HCT116 (cell line): ENCODE results near the gene ANKRD60. TPM values are rescaled to one million over a fixed set of nuclear protein-coding genes. Genes with fewer than 3 reads are reported as not detected.

ENCODE experiments used
- ATAC-seq: fragments of 200-7000 bp; cut with Tn5 transposase; 2 replicates; pipeline ENCODE4 v1.9.1; 2020; ENCODE audit warnings: mild to moderate bottlenecking, moderate library complexity
- BruUV-seq: library from RNA; stranded (reverse); fragments of 400-500 nt; replicated peaks from 2 replicates; lab custom pipeline; 2021; lab: Mats Ljungman, UMichigan
- CTCF ChIA-PET: fragments of 300-600 bp; sonication (Branson Sonifier 250); formaldehyde crosslinking; loops from one replicate; lab custom pipeline; 2021; ENCODE audit warnings: antibody characterized with exemption; lab: Charles Lee
- POLR2A ChIA-PET: fragments of 300-600, 350-600 bp; sonication (Branson Sonifier 250); formaldehyde crosslinking; loops from one replicate; lab custom pipeline; 2021; ENCODE audit warnings: antibody characterized with exemption; lab: Charles Lee
- RAD21 ChIA-PET, 2 experiments: fragments of 300-600 bp; sonication (Branson Sonifier 250); formaldehyde crosslinking; loops; one replicate each; lab custom pipeline; 2023; ENCODE audit warnings: low total read pairs in 2 of 2; ENCODE audit not compliant: uncharacterized antibody in 2 of 2, unreplicated experiment in 2 of 2, low non-redundant PET in 1 of 2; lab: Charles Lee
- DNase-seq: peaks from one replicate; pipeline ENCODE4 v3.0.0-alpha.2; 2010; ENCODE audit warnings: low read depth, low spot score
- H2AFZ ChIP-seq: fragments of 200-600 bp; shearing (Covaris generic), sonication (generic); 2 replicates; pipeline ENCODE4 v1.6.1; 2017; ENCODE audit warnings: low read depth, mixed run types, mixed read lengths, antibody characterized with exemption, low read length; ENCODE audit not compliant: poor library complexity, severe bottlenecking
- H3K27ac ChIP-seq: 2 replicates; pipeline ENCODE4 v1.5.1; 2012; ENCODE audit warnings: low read depth, low read length
- H3K27me3 ChIP-seq: fragments of 200-600 bp; sonication (generic); 2 replicates; pipeline ENCODE4 v1.6.1; 2016; ENCODE audit warnings: mixed run types, low read length, mixed read lengths; ENCODE audit not compliant: insufficient read depth
- H3K36me3 ChIP-seq, 2 experiments: fragments of 200-500 bp in 1 of 2; fragments of 200-600 bp in 1 of 2; sonication (Bioruptor generic) in 1 of 2; sonication (generic) in 1 of 2; 2 replicates each; pipeline versions ENCODE4 v1.5.1 to v1.6.1; 2014 to 2016; ENCODE audit warnings: low read length in 2 of 2, inconsistent platforms in 1 of 2, mixed read lengths in 1 of 2, mixed run types in 1 of 2; ENCODE audit not compliant: insufficient read depth in 2 of 2, control insufficient read depth in 1 of 2
- H3K4me1 ChIP-seq, 2 experiments: fragments of 200-600 bp in 1 of 2; sonication (generic) in 1 of 2; 2 replicates each; pipeline versions ENCODE4 v1.5.1 to v1.6.1; 2012 to 2017; ENCODE audit warnings: low read length in 2 of 2, inconsistent platforms in 1 of 2, mild to moderate bottlenecking in 1 of 2, mixed read lengths in 1 of 2, mixed run types in 1 of 2, moderate library complexity in 1 of 2; ENCODE audit not compliant: insufficient read depth in 2 of 2, control insufficient read depth in 1 of 2
- H3K4me2 ChIP-seq: fragments of 200-600 bp; sonication (generic); 2 replicates; pipeline ENCODE4 v1.6.1; 2017; ENCODE audit warnings: mixed run types, low read length, mixed read lengths
- H3K4me3 ChIP-seq, 2 experiments: fragments of 200-600 bp in 1 of 2; sonication (generic) in 1 of 2; replicated peaks in 1 of 2; 2 replicates each; pipeline ENCODE4 v1.5.1; 2011 to 2016; ENCODE audit warnings: low read length in 2 of 2, control low read depth in 1 of 2, low read depth in 1 of 2, mild to moderate bottlenecking in 1 of 2, mixed read lengths in 1 of 2, mixed run types in 1 of 2
- H3K79me2 ChIP-seq: fragments of 200-600 bp; sonication (generic); 2 replicates; pipeline ENCODE4 v1.6.1; 2017; ENCODE audit warnings: mild to moderate bottlenecking, mixed run types, low read length, moderate library complexity, mixed read lengths; ENCODE audit not compliant: insufficient read depth
- H3K9ac ChIP-seq: fragments of 200-600 bp; sonication (generic); 2 replicates; pipeline ENCODE4 v1.6.1; 2016; ENCODE audit warnings: low read length, mixed read lengths
- H3K9me2 ChIP-seq: fragments of 200-600 bp; sonication (generic), shearing (Covaris generic); 2 replicates; pipeline ENCODE4 v1.6.1; 2017; ENCODE audit warnings: mixed run types, mild to moderate bottlenecking, moderate library complexity; ENCODE audit not compliant: insufficient read depth
- H3K9me3 ChIP-seq, 2 experiments: fragments of 200-500 bp in 1 of 2; fragments of 200-600 bp in 1 of 2; sonication (Bioruptor generic) in 1 of 2; sonication (generic) in 1 of 2; 2 replicates each; pipeline ENCODE4 v1.6.1; 2014 to 2017; ENCODE audit warnings: low read length in 2 of 2, mixed read lengths in 2 of 2, inconsistent platforms in 1 of 2, low read depth in 1 of 2, mild to moderate bottlenecking in 1 of 2, mixed run types in 1 of 2, moderate library complexity in 1 of 2; ENCODE audit not compliant: control insufficient read depth in 1 of 2, insufficient read depth in 1 of 2
- H4K20me1 ChIP-seq: fragments of 200-600 bp; sonication (generic), shearing (Covaris generic); 2 replicates; pipeline ENCODE4 v1.6.1; 2017; ENCODE audit warnings: mixed run types, mild to moderate bottlenecking, moderate library complexity; ENCODE audit not compliant: insufficient read depth
- CBX3 ChIP-seq: IDR thresholded peaks from 2 replicates; pipeline ENCODE4 v1.6.1; 2012; ENCODE audit warnings: low read depth
- CEBPB ChIP-seq: IDR thresholded peaks from 2 replicates; pipeline ENCODE4 v1.6.1; 2012; ENCODE audit warnings: low read depth
- EGR1 ChIP-seq: IDR thresholded peaks from 2 replicates; pipeline ENCODE4 v1.6.1; 2012; ENCODE audit warnings: low read depth
- ELF1 ChIP-seq: IDR thresholded peaks from 2 replicates; pipeline ENCODE4 v1.6.1; 2012; ENCODE audit warnings: low read depth, borderline replicate concordance
- EZH2 ChIP-seq: fragments of 200-600 bp; sonication (generic); IDR thresholded peaks from 2 replicates; pipeline ENCODE4 v1.6.1; 2017; ENCODE audit warnings: antibody characterized with exemption, mixed run types
- EZH2phosphoT487 ChIP-seq: fragments of 200-600 bp; IDR thresholded peaks from 2 replicates; pipeline ENCODE4 v1.6.1; 2018; ENCODE audit warnings: antibody characterized with exemption, borderline replicate concordance
- FOSL1 ChIP-seq: IDR thresholded peaks from 2 replicates; pipeline ENCODE4 v1.6.1; 2012; ENCODE audit warnings: low read depth
- MAX ChIP-seq: IDR thresholded peaks from 2 replicates; pipeline ENCODE4 v1.6.1; 2012
- POLR2A ChIP-seq: IDR thresholded peaks from 2 replicates; pipeline ENCODE4 v1.7.0; 2011; ENCODE audit warnings: borderline replicate concordance; ENCODE audit not compliant: insufficient read depth, insufficient read length; ENCODE audit errors: extremely low read depth
- ZNF274 ChIP-seq: fragments of 200-500 bp; sonication (Bioruptor generic); IDR thresholded peaks from 2 replicates; pipeline ENCODE4 v1.6.1; 2014; ENCODE audit warnings: mild to moderate bottlenecking, low read depth, low read length, inconsistent platforms
- intact Hi-C: fragments of 100-400 bp; cut with micrococcal nuclease; formaldehyde crosslinking; loops from 2 replicates; pipeline ENCODE4 v1.10.0; 2022
- total RNA-seq: library from RNA; stranded (reverse); gene quantifications from one replicate; pipeline ENCODE4 v1.2.1, GENCODE V29; 2021; ENCODE audit not compliant: unreplicated experiment
- TF ChIP-seq, protein P1 (sequence below): IDR thresholded peaks from 2 replicates; pipeline ENCODE4 v1.6.1; 2012; ENCODE audit warnings: low read depth
- TF ChIP-seq, protein P2 (sequence below), 3 experiments: fragments of 200-600 bp in 1 of 3; sonication (generic) in 1 of 3; IDR thresholded peaks in 2 of 3; conservative IDR thresholded peaks in 1 of 3; 2 replicates each; pipeline ENCODE4 v1.5.1; 2012 to 2017; ENCODE audit warnings: low read depth in 2 of 3, low read length in 2 of 3, antibody characterized with exemption in 1 of 3, borderline replicate concordance in 1 of 3, control low read depth in 1 of 3, mild to moderate bottlenecking in 1 of 3, mixed read lengths in 1 of 3, mixed run types in 1 of 3, moderate library complexity in 1 of 3; ENCODE audit not compliant: insufficient read depth in 1 of 3

ANKRD60 gene
- total RNA-seq, 1 experiment from 2014 or later, result not detected

- TF ChIP-seq MAX (no peak), ELF1 (no peak), EZH2phosphoT487 (no peak), EZH2 (no peak), POLR2A (no peak), FOSL1 (no peak), ZNF274 (no peak), CEBPB (no peak), EGR1 (no peak), CBX3 (no peak)
- TF ChIP-seq, protein P1, sequence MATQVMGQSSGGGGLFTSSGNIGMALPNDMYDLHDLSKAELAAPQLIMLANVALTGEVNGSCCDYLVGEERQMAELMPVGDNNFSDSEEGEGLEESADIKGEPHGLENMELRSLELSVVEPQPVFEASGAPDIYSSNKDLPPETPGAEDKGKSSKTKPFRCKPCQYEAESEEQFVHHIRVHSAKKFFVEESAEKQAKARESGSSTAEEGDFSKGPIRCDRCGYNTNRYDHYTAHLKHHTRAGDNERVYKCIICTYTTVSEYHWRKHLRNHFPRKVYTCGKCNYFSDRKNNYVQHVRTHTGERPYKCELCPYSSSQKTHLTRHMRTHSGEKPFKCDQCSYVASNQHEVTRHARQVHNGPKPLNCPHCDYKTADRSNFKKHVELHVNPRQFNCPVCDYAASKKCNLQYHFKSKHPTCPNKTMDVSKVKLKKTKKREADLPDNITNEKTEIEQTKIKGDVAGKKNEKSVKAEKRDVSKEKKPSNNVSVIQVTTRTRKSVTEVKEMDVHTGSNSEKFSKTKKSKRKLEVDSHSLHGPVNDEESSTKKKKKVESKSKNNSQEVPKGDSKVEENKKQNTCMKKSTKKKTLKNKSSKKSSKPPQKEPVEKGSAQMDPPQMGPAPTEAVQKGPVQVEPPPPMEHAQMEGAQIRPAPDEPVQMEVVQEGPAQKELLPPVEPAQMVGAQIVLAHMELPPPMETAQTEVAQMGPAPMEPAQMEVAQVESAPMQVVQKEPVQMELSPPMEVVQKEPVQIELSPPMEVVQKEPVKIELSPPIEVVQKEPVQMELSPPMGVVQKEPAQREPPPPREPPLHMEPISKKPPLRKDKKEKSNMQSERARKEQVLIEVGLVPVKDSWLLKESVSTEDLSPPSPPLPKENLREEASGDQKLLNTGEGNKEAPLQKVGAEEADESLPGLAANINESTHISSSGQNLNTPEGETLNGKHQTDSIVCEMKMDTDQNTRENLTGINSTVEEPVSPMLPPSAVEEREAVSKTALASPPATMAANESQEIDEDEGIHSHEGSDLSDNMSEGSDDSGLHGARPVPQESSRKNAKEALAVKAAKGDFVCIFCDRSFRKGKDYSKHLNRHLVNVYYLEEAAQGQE, result no peak
- TF ChIP-seq, protein P2, sequence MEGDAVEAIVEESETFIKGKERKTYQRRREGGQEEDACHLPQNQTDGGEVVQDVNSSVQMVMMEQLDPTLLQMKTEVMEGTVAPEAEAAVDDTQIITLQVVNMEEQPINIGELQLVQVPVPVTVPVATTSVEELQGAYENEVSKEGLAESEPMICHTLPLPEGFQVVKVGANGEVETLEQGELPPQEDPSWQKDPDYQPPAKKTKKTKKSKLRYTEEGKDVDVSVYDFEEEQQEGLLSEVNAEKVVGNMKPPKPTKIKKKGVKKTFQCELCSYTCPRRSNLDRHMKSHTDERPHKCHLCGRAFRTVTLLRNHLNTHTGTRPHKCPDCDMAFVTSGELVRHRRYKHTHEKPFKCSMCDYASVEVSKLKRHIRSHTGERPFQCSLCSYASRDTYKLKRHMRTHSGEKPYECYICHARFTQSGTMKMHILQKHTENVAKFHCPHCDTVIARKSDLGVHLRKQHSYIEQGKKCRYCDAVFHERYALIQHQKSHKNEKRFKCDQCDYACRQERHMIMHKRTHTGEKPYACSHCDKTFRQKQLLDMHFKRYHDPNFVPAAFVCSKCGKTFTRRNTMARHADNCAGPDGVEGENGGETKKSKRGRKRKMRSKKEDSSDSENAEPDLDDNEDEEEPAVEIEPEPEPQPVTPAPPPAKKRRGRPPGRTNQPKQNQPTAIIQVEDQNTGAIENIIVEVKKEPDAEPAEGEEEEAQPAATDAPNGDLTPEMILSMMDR (IDR thresholded peaks at IDR 0.05 in 2 of 3, conservative IDR thresholded peaks at IDR 0.05 in 1 of 3; ENCODE audit: borderline replicate concordance in 1 of 3, insufficient read depth in 1 of 3, low read depth in 2 of 3, low read length in 2 of 3), result no peak
- intact Hi-C loops, result no loop called here
- ATAC-seq, result no peak
- no peaks in the 10 kb centered on the region for H3K9me3 ChIP-seq
- POLR2A ChIA-PET, result no interaction called here
- CTCF ChIA-PET, result no interaction called here
- H3K36me3 ChIP-seq, result peaks cover 3 to 5% of the 10 kb centered on the region in 2 experiments; a peak in 1 of 4 replicates
- H3K4me2 ChIP-seq, result no peak overlapping the region
- H3K27ac ChIP-seq, result no peak overlapping the region
- no peaks in the 10 kb centered on the region for H3K79me2 ChIP-seq
- RAD21 ChIA-PET, result no interaction called here
- no peak overlapping the region for H3K9ac ChIP-seq
- H3K27me3 ChIP-seq, result no peaks in the 10 kb centered on the region
- H3K4me3 ChIP-seq, result no peak overlapping the region
- no peak for DNase-seq
- BruUV-seq, result no TSS peak
- H3K4me1 ChIP-seq, result no peaks in the 10 kb centered on the region
- H2AFZ ChIP-seq, result no peak overlapping the region
- H4K20me1 ChIP-seq, result no peaks in the 10 kb centered on the region
- no peaks in the 10 kb centered on the region for H3K9me2 ChIP-seq
Measured at GRCh38 chr20:58241766-58242465, 13.5 kb upstream of the ANKRD60 start.
